WTC11 (cell line): Measurements from ENCODE around the gene CTLA4. TPM values are rescaled to one million over a fixed set of nuclear protein-coding genes. Genes with fewer than 3 reads are reported as not detected.

Experiments used
- ATAC-seq: fragments of 200-7000 bp; cut with Tn5 transposase; 2 replicates; pipeline ENCODE4 v1.10.0; 2021; ENCODE audit warnings: mild to moderate bottlenecking, moderate library complexity
- CTCF ChIA-PET: fragments of 300-600 bp; sonication (Branson Sonifier 250); formaldehyde crosslinking; loops from one replicate; lab custom pipeline; 2021; ENCODE audit warnings: antibody characterized with exemption; lab: Charles Lee
- POLR2A ChIA-PET: fragments of 350-600 bp; sonication (Branson Sonifier 250); formaldehyde crosslinking; loops from one replicate; lab custom pipeline; 2021; ENCODE audit warnings: antibody characterized with exemption; lab: Charles Lee
- DNase-seq: peaks from one replicate; pipeline ENCODE4 v3.0.0; 2021; ENCODE audit warnings: low spot score
- H3K27ac Mint-ChIP-seq: 2 replicates; pipeline ENCODE4 v1.8.0; 2021; ENCODE audit warnings: mixed read lengths
- H3K27me3 Mint-ChIP-seq: 2 replicates; pipeline ENCODE4 v1.8.0; 2021; ENCODE audit warnings: low read depth, mild to moderate bottlenecking, moderate library complexity, mixed read lengths
- H3K36me3 Mint-ChIP-seq: 2 replicates; pipeline ENCODE4 v1.8.0; 2021; ENCODE audit warnings: mixed read lengths
- H3K4me1 Mint-ChIP-seq: 2 replicates; pipeline ENCODE4 v1.8.0; 2022; ENCODE audit warnings: mixed read lengths
- H3K4me3 Mint-ChIP-seq: 2 replicates; pipeline ENCODE4 v1.8.0; 2021; ENCODE audit warnings: mild to moderate bottlenecking, moderate library complexity, mixed read lengths
- H3K9me3 Mint-ChIP-seq: 2 replicates; pipeline ENCODE4 v1.8.0; 2021; ENCODE audit warnings: mixed read lengths
- ELF4 ChIP-seq: sonication (generic); formaldehyde crosslinking; IDR thresholded peaks from 2 replicates; pipeline ENCODE4 v1.8.1; 2022; ENCODE audit warnings: low read depth, mild to moderate bottlenecking, moderate library complexity, missing genetic modification reagents
- ETV6 ChIP-seq: sonication (generic); formaldehyde crosslinking; IDR thresholded peaks from 2 replicates; pipeline ENCODE4 v1.8.1; 2022; ENCODE audit warnings: mild to moderate bottlenecking, missing genetic modification reagents
- OVOL2 ChIP-seq: fragments of 250-450 bp; sonication (Bioruptor Pico); IDR thresholded peaks from 2 replicates; pipeline ENCODE4 v1.9.0; 2021; ENCODE audit warnings: mild to moderate bottlenecking, borderline replicate concordance
- PRRX2 ChIP-seq: fragments of 250-450 bp; sonication (Bioruptor Pico); IDR thresholded peaks from 2 replicates; pipeline ENCODE4 v1.8.0; 2021; ENCODE audit warnings: mild to moderate bottlenecking
- TEAD1 ChIP-seq: sonication (generic); formaldehyde crosslinking; IDR thresholded peaks from 2 replicates; pipeline ENCODE4 v1.8.0; 2022; ENCODE audit warnings: mild to moderate bottlenecking, missing genetic modification reagents
- ZNF232 ChIP-seq: sonication (generic); formaldehyde crosslinking; IDR thresholded peaks from 2 replicates; pipeline ENCODE4 v1.8.0; 2022; ENCODE audit warnings: mild to moderate bottlenecking, missing genetic modification reagents
- ZNF263 ChIP-seq: sonication (generic); formaldehyde crosslinking; IDR thresholded peaks from 2 replicates; pipeline ENCODE4 v1.8.1; 2022; ENCODE audit warnings: low read depth, mild to moderate bottlenecking, moderate library complexity, missing genetic modification reagents
- total RNA-seq: library from RNA; stranded (reverse); gene quantifications from 3 replicates; pipeline ENCODE4 v1.2.3, GENCODE V29; 2021
- TF ChIP-seq, protein P1 (sequence below): sonication (generic); formaldehyde crosslinking; IDR thresholded peaks from 2 replicates; pipeline ENCODE4 v1.8.0; 2022; ENCODE audit warnings: mild to moderate bottlenecking, missing genetic modification reagents
- TF ChIP-seq, protein P2 (sequence below): fragments of 250-450 bp; sonication (Bioruptor Pico); conservative IDR thresholded peaks from 2 replicates; pipeline ENCODE4 v1.9.0; 2021; ENCODE audit warnings: mild to moderate bottlenecking
- TF ChIP-seq, protein P3 (sequence below): fragments of 250-450 bp; sonication (Bioruptor Pico); IDR thresholded peaks from 2 replicates; pipeline ENCODE4 v2.1.2; 2022; ENCODE audit warnings: mild to moderate bottlenecking, moderate library complexity
- TF ChIP-seq, protein P4 (sequence below): sonication (generic); formaldehyde crosslinking; IDR thresholded peaks from 2 replicates; pipeline ENCODE4 v1.8.1; 2023; ENCODE audit warnings: mild to moderate bottlenecking, missing genetic modification reagents
- TF ChIP-seq, protein P5 (sequence below): sonication (generic); formaldehyde crosslinking; IDR thresholded peaks from 2 replicates; pipeline ENCODE4 v1.8.1; 2023; ENCODE audit warnings: mild to moderate bottlenecking, missing genetic modification reagents
- TF ChIP-seq, protein P6 (sequence below): sonication (generic); formaldehyde crosslinking; IDR thresholded peaks from 2 replicates; pipeline ENCODE4 v1.8.0; 2023; ENCODE audit warnings: missing genetic modification reagents, mild to moderate bottlenecking, borderline replicate concordance
- TF ChIP-seq, protein P7 (sequence below): sonication (generic); formaldehyde crosslinking; IDR thresholded peaks from 2 replicates; pipeline ENCODE4 v1.8.1; 2023; ENCODE audit warnings: mild to moderate bottlenecking, missing genetic modification reagents, moderate library complexity

The CTLA4 gene
- total RNA-seq, 1 experiment from 2014 or later, result 0.31 TPM

DNA sequence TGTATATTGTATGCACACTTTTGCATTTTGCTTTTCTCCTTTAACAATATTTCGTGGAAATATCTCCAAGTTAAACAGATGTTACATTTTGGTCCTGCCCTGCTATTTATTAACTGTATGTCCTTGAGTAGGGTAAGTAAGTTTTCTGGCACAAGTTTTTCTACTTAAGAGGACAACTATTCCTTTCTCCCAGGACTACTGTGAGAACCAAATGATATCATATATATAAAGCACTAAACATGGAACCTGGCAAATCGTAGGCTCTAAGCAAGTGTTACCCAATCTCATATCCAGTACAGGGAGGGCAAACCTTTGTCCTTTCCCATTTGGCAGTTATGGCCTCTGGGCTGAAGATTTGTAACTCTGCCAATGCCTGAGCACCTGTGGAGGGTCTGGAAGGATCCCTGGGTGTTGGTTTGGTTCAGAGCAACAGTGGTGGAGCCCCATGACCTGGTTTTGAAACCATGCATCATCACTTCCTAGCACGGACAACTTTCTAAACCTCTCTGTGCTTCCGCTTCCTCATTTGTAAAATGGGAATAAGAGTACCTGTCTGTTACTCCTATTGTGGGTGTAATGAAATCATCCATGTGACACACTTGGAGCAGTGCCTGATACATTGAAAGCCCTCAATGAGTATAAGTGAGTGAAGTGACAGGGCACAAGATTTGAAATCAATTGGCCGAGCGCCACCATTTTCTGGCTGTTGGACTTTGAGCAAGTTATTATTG lies 40.7 kb downstream of the CTLA4 start:
- no peak overlapping the region for H3K4me3 Mint-ChIP-seq
- no peak overlapping the region for H3K27ac Mint-ChIP-seq
- H3K27me3 Mint-ChIP-seq, result no peaks in the 10 kb centered on the region
- H3K4me1 Mint-ChIP-seq, result peaks cover 4% of the 10 kb centered on the region; the same call in 1 of the 2 replicates
- no peaks in the 10 kb centered on the region for H3K9me3 Mint-ChIP-seq
- TF ChIP-seq TEAD1 (no peak), ELF4 (CRISPR knock-in tag) (no peak), PRRX2 (CRISPR knock-in tag) (no peak), OVOL2 (CRISPR knock-in tag) (no peak)
- TF ChIP-seq, protein P1, sequence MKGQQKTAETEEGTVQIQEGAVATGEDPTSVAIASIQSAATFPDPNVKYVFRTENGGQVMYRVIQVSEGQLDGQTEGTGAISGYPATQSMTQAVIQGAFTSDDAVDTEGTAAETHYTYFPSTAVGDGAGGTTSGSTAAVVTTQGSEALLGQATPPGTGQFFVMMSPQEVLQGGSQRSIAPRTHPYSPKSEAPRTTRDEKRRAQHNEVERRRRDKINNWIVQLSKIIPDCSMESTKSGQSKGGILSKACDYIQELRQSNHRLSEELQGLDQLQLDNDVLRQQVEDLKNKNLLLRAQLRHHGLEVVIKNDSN, result no peak
- TF ChIP-seq, protein P2, sequence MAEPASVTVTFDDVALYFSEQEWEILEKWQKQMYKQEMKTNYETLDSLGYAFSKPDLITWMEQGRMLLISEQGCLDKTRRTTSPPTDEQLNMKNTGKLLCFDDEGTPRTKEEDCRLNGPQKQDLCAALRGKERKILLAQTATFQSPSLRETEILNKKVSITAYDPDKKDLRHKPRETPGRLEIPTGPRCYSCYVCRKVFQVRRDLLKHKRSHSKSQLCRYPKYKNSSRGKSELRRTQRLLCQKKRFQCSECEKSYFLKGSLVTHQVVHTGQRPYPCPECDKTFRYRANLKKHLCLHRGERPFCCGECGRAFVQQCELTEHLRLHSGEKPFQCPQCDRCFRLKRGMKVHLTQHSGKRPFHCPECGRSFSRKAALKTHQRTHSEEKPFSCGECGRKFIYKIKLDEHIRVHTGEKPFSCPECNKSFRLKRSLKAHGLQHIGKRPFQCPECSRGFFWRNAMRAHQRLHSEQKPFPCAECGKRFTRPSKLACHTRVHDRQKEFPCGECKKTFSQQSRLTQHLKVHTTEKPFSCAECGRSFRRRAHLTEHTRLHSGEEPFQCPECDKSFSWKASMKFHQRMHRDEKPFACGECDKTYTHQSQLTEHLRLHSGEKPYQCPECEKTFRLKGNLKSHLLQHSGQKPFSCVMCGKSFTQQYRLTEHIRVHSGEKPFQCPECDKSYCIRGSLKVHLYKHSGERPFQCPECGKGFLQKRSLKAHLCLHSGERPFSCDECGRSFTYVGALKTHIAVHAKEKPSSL, result no peak
- TF ChIP-seq, protein P3, sequence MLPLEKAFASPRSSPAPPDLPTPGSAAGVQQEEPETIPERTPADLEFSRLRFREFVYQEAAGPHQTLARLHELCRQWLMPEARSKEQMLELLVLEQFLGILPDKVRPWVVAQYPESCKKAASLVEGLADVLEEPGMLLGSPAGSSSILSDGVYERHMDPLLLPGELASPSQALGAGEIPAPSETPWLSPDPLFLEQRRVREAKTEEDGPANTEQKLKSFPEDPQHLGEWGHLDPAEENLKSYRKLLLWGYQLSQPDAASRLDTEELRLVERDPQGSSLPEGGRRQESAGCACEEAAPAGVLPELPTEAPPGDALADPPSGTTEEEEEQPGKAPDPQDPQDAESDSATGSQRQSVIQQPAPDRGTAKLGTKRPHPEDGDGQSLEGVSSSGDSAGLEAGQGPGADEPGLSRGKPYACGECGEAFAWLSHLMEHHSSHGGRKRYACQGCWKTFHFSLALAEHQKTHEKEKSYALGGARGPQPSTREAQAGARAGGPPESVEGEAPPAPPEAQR (CRISPR knock-in tag), result no peak
- TF ChIP-seq, all 79 proteins: peak for 0
- no peaks in the 10 kb centered on the region for H3K36me3 Mint-ChIP-seq
- DNase-seq, result no peak
- CTCF ChIA-PET, result interaction anchor here (2.0 kb wide), 1 partner anchor 10 kb away, joined by 17 read pairs; no protein-coding TSS in a partner anchor
- POLR2A ChIA-PET, result no interaction called here
- no peak for ATAC-seq

DNA sequence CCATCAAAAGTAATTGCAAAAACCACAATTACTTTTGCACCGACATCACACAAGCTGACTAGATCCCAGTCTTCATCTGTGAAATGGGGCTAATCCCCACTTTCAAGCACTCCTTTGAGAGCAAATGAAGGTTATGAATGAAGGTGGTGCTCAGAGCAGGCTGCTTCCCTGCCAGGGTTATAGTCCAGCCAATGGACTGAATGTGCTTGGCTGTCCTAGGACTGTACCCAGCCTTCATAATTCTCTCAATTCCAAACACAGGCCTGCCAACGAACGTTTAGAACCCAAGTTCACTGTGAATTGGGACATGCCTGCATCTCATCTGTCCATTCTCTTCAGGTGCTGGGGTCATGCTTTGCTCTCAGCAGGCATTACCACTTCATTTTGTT lies 41.2 kb downstream of the CTLA4 start:
- POLR2A ChIA-PET, result no interaction called here
- TF ChIP-seq, protein P4, sequence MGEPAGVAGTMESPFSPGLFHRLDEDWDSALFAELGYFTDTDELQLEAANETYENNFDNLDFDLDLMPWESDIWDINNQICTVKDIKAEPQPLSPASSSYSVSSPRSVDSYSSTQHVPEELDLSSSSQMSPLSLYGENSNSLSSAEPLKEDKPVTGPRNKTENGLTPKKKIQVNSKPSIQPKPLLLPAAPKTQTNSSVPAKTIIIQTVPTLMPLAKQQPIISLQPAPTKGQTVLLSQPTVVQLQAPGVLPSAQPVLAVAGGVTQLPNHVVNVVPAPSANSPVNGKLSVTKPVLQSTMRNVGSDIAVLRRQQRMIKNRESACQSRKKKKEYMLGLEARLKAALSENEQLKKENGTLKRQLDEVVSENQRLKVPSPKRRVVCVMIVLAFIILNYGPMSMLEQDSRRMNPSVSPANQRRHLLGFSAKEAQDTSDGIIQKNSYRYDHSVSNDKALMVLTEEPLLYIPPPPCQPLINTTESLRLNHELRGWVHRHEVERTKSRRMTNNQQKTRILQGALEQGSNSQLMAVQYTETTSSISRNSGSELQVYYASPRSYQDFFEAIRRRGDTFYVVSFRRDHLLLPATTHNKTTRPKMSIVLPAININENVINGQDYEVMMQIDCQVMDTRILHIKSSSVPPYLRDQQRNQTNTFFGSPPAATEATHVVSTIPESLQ (CRISPR knock-in tag), result no peak
- no peak for TF ChIP-seq ETV6 (CRISPR knock-in tag)
- no peak for TF ChIP-seq TEAD1
- TF ChIP-seq, protein P5, sequence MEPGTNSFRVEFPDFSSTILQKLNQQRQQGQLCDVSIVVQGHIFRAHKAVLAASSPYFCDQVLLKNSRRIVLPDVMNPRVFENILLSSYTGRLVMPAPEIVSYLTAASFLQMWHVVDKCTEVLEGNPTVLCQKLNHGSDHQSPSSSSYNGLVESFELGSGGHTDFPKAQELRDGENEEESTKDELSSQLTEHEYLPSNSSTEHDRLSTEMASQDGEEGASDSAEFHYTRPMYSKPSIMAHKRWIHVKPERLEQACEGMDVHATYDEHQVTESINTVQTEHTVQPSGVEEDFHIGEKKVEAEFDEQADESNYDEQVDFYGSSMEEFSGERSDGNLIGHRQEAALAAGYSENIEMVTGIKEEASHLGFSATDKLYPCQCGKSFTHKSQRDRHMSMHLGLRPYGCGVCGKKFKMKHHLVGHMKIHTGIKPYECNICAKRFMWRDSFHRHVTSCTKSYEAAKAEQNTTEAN, result no peak
- TF ChIP-seq ZNF263 (CRISPR knock-in tag), result no peak
- TF ChIP-seq, protein P6, sequence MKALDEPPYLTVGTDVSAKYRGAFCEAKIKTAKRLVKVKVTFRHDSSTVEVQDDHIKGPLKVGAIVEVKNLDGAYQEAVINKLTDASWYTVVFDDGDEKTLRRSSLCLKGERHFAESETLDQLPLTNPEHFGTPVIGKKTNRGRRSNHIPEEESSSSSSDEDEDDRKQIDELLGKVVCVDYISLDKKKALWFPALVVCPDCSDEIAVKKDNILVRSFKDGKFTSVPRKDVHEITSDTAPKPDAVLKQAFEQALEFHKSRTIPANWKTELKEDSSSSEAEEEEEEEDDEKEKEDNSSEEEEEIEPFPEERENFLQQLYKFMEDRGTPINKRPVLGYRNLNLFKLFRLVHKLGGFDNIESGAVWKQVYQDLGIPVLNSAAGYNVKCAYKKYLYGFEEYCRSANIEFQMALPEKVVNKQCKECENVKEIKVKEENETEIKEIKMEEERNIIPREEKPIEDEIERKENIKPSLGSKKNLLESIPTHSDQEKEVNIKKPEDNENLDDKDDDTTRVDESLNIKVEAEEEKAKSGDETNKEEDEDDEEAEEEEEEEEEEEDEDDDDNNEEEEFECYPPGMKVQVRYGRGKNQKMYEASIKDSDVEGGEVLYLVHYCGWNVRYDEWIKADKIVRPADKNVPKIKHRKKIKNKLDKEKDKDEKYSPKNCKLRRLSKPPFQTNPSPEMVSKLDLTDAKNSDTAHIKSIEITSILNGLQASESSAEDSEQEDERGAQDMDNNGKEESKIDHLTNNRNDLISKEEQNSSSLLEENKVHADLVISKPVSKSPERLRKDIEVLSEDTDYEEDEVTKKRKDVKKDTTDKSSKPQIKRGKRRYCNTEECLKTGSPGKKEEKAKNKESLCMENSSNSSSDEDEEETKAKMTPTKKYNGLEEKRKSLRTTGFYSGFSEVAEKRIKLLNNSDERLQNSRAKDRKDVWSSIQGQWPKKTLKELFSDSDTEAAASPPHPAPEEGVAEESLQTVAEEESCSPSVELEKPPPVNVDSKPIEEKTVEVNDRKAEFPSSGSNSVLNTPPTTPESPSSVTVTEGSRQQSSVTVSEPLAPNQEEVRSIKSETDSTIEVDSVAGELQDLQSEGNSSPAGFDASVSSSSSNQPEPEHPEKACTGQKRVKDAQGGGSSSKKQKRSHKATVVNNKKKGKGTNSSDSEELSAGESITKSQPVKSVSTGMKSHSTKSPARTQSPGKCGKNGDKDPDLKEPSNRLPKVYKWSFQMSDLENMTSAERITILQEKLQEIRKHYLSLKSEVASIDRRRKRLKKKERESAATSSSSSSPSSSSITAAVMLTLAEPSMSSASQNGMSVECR (CRISPR knock-in tag), result no peak
- TF ChIP-seq ZNF232 (CRISPR knock-in tag), result no peak
- TF ChIP-seq, protein P7, sequence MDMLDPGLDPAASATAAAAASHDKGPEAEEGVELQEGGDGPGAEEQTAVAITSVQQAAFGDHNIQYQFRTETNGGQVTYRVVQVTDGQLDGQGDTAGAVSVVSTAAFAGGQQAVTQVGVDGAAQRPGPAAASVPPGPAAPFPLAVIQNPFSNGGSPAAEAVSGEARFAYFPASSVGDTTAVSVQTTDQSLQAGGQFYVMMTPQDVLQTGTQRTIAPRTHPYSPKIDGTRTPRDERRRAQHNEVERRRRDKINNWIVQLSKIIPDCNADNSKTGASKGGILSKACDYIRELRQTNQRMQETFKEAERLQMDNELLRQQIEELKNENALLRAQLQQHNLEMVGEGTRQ (CRISPR knock-in tag), result no peak
- Mint-ChIP-seq H3K27me3 (no peaks in the 10 kb centered on the region), H3K27ac (no peak overlapping the region), H3K4me3 (no peak overlapping the region), H3K4me1 (peaks cover 4% of the 10 kb centered on the region; the same call in 1 of the 2 replicates), H3K36me3 (no peaks in the 10 kb centered on the region), H3K9me3 (no peaks in the 10 kb centered on the region)
- no peak for ATAC-seq
- no peak for DNase-seq
- CTCF ChIA-PET, result interaction anchor here (0.6 to 2.0 kb wide), 3 partner anchors 9 to 468 kb away, joined by 3 to 17 read pairs (median 4); no protein-coding TSS in a partner anchor
